ENCODE data around the gene PSIP1.

PSIP1 gene

DNA sequence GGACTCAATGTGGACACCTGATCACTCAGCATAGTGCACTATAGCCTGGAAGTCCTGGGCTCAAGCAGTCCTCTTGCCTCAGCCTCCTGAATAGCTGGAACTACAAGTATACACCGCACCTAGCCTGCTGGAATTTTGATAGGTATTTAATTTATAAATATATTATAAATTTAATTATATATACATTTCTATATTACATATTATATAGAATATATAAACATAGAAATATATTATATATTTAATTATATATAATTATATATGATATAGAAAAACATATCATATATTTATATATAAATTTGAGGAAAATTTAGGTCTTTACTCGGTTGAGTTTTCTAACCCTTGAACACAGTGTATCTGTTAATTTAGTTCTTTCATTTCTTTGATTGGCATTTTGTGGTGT is 15.2 kb upstream of the PSIP1 start:
- Histone ChIP-seq H4K20me1 (ENCODE audit: insufficient read depth, low read length) (no peaks in the 10 kb centered on the region), H3K4me1 (ENCODE audit: insufficient read depth, low read length, severe bottlenecking) (no peaks in the 10 kb centered on the region), H3F3A (ENCODE audit: insufficient read depth, low read length) (no peaks in the 10 kb centered on the region), H3K9me2 (ENCODE audit: low read depth, low read length) (no peaks in the 10 kb centered on the region), H2AFZ (ENCODE audit: low read length) (no peak overlapping the region), H3K79me2 (ENCODE audit: insufficient read depth, low read length) (no peaks in the 10 kb centered on the region), H3K9me3 (ENCODE audit: low read length) (0 out of 2 replicates have a peak, but pooled peaks cover 2% of the 10 kb centered on the region), H3K4me3 (ENCODE audit: low read depth, low read length, poor library complexity, severe bottlenecking) (no peak overlapping the region), H3K36me3 (ENCODE audit: insufficient read depth, low read length) (no peaks in the 10 kb centered on the region), H3K9ac (ENCODE audit: low read length) (no peak overlapping the region), H3K4me2 (ENCODE audit: low read length) (no peak overlapping the region), H3K27ac (ENCODE audit: low read depth, low read length, poor library complexity, severe bottlenecking) (no peak overlapping the region), H3K27me3 (ENCODE audit: insufficient read depth, low read length) (no peaks in the 10 kb centered on the region)
- no peak for TF ChIP-seq EZH2 (IDR thresholded peaks at IDR 0.05; ENCODE audit: borderline replicate concordance, low read length)
- TF ChIP-seq, protein P1, sequence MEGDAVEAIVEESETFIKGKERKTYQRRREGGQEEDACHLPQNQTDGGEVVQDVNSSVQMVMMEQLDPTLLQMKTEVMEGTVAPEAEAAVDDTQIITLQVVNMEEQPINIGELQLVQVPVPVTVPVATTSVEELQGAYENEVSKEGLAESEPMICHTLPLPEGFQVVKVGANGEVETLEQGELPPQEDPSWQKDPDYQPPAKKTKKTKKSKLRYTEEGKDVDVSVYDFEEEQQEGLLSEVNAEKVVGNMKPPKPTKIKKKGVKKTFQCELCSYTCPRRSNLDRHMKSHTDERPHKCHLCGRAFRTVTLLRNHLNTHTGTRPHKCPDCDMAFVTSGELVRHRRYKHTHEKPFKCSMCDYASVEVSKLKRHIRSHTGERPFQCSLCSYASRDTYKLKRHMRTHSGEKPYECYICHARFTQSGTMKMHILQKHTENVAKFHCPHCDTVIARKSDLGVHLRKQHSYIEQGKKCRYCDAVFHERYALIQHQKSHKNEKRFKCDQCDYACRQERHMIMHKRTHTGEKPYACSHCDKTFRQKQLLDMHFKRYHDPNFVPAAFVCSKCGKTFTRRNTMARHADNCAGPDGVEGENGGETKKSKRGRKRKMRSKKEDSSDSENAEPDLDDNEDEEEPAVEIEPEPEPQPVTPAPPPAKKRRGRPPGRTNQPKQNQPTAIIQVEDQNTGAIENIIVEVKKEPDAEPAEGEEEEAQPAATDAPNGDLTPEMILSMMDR (IDR thresholded peaks at IDR 0.05; ENCODE audit: low read length): no peak

DNA sequence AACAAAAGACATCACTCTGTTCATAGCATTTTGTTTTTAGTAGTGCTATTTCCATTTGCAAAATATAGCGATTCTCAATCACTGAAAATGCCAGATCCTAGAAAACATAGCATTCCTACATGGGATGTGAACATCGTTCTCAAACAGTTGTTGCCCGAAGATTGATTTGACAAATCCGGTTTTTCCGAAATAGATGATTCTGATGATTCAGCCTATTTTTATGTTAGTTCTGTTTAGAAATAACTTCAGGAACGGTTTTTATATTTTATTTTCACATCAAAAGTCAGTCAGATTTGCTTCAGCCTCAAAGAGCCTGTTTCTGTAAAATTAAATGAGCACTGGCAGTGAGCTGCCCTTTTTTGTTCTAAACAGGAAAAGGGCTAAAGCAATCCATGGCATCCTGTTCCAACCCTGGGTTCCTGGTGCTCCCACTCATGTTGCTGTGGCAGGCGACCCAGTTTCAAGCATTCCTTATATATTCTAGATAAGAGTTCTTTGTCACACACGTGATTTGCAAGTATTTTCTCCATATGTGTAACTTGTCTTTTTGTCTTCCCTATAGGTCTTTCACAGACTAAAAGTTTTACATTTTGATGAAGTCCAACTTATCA is 14.2 kb upstream of the PSIP1 start:
- Histone ChIP-seq H3F3A (ENCODE audit: insufficient read depth, low read length) (no peaks in the 10 kb centered on the region), H3K9ac (ENCODE audit: low read length) (no peak overlapping the region), H3K4me3 (ENCODE audit: low read depth, low read length, poor library complexity, severe bottlenecking) (no peak overlapping the region), H3K4me2 (ENCODE audit: low read length) (no peak overlapping the region), H3K9me2 (ENCODE audit: low read depth, low read length) (no peaks in the 10 kb centered on the region), H3K79me2 (ENCODE audit: insufficient read depth, low read length) (no peaks in the 10 kb centered on the region), H4K20me1 (ENCODE audit: insufficient read depth, low read length) (no peaks in the 10 kb centered on the region), H2AFZ (ENCODE audit: low read length) (no peak overlapping the region), H3K4me1 (ENCODE audit: insufficient read depth, low read length, severe bottlenecking) (no peaks in the 10 kb centered on the region), H3K9me3 (ENCODE audit: low read length) (0 out of 2 replicates have a peak, but pooled peaks cover 2% of the 10 kb centered on the region), H3K27me3 (ENCODE audit: insufficient read depth, low read length) (no peaks in the 10 kb centered on the region), H3K36me3 (ENCODE audit: insufficient read depth, low read length) (no peaks in the 10 kb centered on the region), H3K27ac (ENCODE audit: low read depth, low read length, poor library complexity, severe bottlenecking) (no peak overlapping the region)
- TF ChIP-seq, protein P1 (IDR thresholded peaks at IDR 0.05; ENCODE audit: low read length): no peak
- TF ChIP-seq EZH2 (IDR thresholded peaks at IDR 0.05; ENCODE audit: borderline replicate concordance, low read length): no peak

DNA sequence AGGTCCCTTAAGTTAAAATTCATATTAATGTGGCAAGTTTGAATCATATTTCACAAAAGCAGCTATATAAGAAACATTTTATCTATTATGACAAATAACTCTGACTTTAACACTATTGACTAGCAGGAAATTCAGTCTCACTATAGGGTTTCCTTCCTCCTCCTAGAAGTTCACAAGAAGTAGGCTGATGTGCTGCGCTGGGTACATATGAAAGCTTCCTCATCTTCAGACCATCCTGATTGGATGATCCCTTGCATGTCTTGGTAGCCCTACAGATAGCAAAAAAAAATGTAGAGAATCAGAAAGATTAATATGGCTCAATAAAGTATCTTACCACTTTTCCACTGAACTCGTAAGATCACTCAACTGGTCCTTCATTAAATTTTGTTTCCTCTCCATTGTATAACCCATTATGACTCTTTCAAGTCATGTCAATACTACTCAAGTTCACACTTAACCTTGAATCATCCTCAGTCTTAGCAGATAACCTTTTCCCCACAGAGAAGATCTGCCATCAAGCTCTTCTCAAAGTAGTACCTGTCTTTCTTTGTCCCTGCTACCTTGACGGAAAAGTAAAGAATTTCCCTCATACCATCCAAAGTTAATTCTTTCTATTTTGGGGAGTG is 11.5 kb upstream of the PSIP1 start:
- Histone ChIP-seq H3K79me2 (ENCODE audit: insufficient read depth, low read length) (no peaks in the 10 kb centered on the region), H3K4me1 (ENCODE audit: insufficient read depth, low read length, severe bottlenecking) (no peaks in the 10 kb centered on the region), H3K4me2 (ENCODE audit: low read length) (no peak overlapping the region), H3K4me3 (ENCODE audit: low read depth, low read length, poor library complexity, severe bottlenecking) (no peak overlapping the region), H3K27ac (ENCODE audit: low read depth, low read length, poor library complexity, severe bottlenecking) (no peak overlapping the region), H3K9me2 (ENCODE audit: low read depth, low read length) (no peaks in the 10 kb centered on the region), H3K9me3 (ENCODE audit: low read length) (no peaks in the 10 kb centered on the region), H3K36me3 (ENCODE audit: insufficient read depth, low read length) (no peaks in the 10 kb centered on the region), H3K27me3 (ENCODE audit: insufficient read depth, low read length) (no peaks in the 10 kb centered on the region), H2AFZ (ENCODE audit: low read length) (no peak overlapping the region), H3K9ac (ENCODE audit: low read length) (no peak overlapping the region), H4K20me1 (ENCODE audit: insufficient read depth, low read length) (no peaks in the 10 kb centered on the region), H3F3A (ENCODE audit: insufficient read depth, low read length) (no peaks in the 10 kb centered on the region)
- TF ChIP-seq EZH2 (IDR thresholded peaks at IDR 0.05; ENCODE audit: borderline replicate concordance, low read length): no peak
- TF ChIP-seq, protein P1 (IDR thresholded peaks at IDR 0.05; ENCODE audit: low read length): no peak

Measured in OCI-LY1 (cell line).